Middle frontal gyrus (tissue), 1 donor: ENCODE data around the gene NPR3.
A peak's percentile ranks its signal among the peaks of the same experiment; 100 is the strongest.

Source experiments
- DNase-seq: peaks from one replicate; pipeline ENCODE4 v3.0.0-alpha.2; 2015; ENCODE audit warnings: low spot score; ENCODE audit errors: extremely low spot score

Gene NPR3

GRCh38 chr5:32710550-32711361 lies at the start of gene NPR3:
NPR3 (plus strand) TSS chr5:32711321; CDS start chr5:32711777, 456 bp downstream.
- DNase-seq = no peak

- no peak for DNase-seq
These were observed 46.6 kb upstream of the NPR3 start for GRCh38 chr5:32664523-32664922.

GRCh38 chr5:32668552-32668951 lies 42.6 kb upstream of the NPR3 start:
- DNase-seq = no peak

- no peak for DNase-seq
These were observed 37.8 kb upstream of the NPR3 start for GRCh38 chr5:32673272-32673671.

GRCh38 chr5:32677023-32677422 lies 34.1 kb upstream of the NPR3 start:
- no peak for DNase-seq

- DNase-seq = no peak
These were observed 32.6 kb upstream of the NPR3 start for GRCh38 chr5:32678472-32678871.

- no peak for DNase-seq
These were observed 31.9 kb upstream of the NPR3 start for GRCh38 chr5:32679218-32679617.

GRCh38 chr5:32680183-32680582 lies 30.9 kb upstream of the NPR3 start:
- no peak for DNase-seq

GRCh38 chr5:32683125-32683524 lies 28.0 kb upstream of the NPR3 start:
- DNase-seq = no peak

- no peak for DNase-seq
These were observed 26.9 kb upstream of the NPR3 start for GRCh38 chr5:32684260-32684659.

- no peak for DNase-seq
These were observed 24.2 kb upstream of the NPR3 start for GRCh38 chr5:32686799-32687498.

- DNase-seq = no peak
These were observed 23.7 kb upstream of the NPR3 start for GRCh38 chr5:32687499-32687831.

GRCh38 chr5:32690153-32690552 lies 21.0 kb upstream of the NPR3 start:
- DNase-seq = no peak

- DNase-seq = no peak
These were observed 20.5 kb upstream of the NPR3 start for GRCh38 chr5:32690666-32691065.

GRCh38 chr5:32692036-32692746 lies 18.9 kb upstream of the NPR3 start:
- DNase-seq = no peak

- DNase-seq = no peak
These were observed 7.2 kb upstream of the NPR3 start for GRCh38 chr5:32703957-32704356.

- no peak for DNase-seq
These were observed 3.6 kb upstream of the NPR3 start for GRCh38 chr5:32707418-32707997.

GRCh38 chr5:32708949-32709348 lies 2.2 kb upstream of the NPR3 start:
- DNase-seq = no peak

GRCh38 chr5:32709750-32710549 lies 1.2 kb upstream of the NPR3 start:
- peak; percentile 47 for DNase-seq

- no peak for DNase-seq
These were observed 200 bp downstream of the NPR3 start for GRCh38 chr5:32711362-32711680.
